GM06990 (cell line): Measurements from ENCODE around the gene PLIN3.
"Not testable (repeated sequence)": the region's sequence is repeated elsewhere in the genome, so short reads cannot be mapped to it uniquely, and the experiment has no call there.

Experiments used
- DNase-seq: peaks from one replicate; pipeline ENCODE4 v3.0.0-alpha.2; 2011; ENCODE audit not compliant: insufficient read length; ENCODE audit errors: extremely low read depth
- H3K27me3 ChIP-seq: replicated peaks from 2 replicates; pipeline ENCODE4 v1.6.0; 2011; ENCODE audit warnings: low read length; ENCODE audit not compliant: control insufficient read depth, insufficient read depth
- H3K36me3 ChIP-seq: 2 replicates; pipeline ENCODE4 v1.5.1; 2011; ENCODE audit warnings: low read length; ENCODE audit not compliant: control insufficient read depth, insufficient read depth
- H3K4me3 ChIP-seq: replicated peaks from 2 replicates; pipeline ENCODE4 v1.5.1; 2011; ENCODE audit warnings: low read depth, mild to moderate bottlenecking, control low read depth, low read length
- TF ChIP-seq, protein P1 (sequence below): IDR thresholded peaks from 2 replicates; pipeline ENCODE4 v1.5.1; 2011; ENCODE audit warnings: low read length, control low read depth, mild to moderate bottlenecking, inconsistent platforms; ENCODE audit not compliant: insufficient read depth, poor library complexity, severe bottlenecking

Gene PLIN3

DNA sequence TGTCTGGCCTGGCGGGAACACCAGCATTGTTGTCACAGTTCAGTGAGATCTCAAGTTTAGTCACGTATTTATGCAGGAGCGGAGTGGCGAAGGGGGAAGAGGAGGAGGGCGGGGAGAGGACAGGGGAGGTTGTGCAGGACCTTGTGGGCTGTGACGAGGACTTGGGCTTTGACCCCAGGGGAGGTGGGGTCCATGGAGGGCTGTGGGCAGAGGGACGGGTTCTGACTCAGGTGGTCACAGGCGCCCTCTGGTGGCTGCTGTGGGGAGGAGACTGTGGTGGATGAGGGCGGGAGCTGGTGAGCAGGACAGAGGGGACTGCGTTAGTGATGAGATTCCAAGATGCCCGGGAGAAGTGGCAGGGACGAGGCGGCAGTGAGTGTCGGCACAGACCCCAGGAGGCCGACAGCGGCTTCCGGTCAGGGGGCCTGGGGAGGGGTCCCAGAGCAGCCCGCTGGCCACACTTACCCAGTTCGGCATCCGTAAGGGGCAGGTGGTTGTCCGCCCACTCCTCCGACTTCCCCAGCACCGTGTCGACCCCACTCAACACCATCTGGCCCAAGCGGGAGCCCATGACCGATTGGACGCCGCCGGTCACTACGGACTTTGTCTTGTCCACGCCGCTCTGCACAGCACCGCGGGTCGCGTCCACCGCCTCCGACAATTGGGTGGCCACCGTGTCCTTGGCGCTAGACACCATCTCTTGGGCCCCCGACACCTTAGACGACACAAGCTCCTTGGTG, 15.7 kb downstream of the PLIN3 start:
- TF ChIP-seq, protein P1, sequence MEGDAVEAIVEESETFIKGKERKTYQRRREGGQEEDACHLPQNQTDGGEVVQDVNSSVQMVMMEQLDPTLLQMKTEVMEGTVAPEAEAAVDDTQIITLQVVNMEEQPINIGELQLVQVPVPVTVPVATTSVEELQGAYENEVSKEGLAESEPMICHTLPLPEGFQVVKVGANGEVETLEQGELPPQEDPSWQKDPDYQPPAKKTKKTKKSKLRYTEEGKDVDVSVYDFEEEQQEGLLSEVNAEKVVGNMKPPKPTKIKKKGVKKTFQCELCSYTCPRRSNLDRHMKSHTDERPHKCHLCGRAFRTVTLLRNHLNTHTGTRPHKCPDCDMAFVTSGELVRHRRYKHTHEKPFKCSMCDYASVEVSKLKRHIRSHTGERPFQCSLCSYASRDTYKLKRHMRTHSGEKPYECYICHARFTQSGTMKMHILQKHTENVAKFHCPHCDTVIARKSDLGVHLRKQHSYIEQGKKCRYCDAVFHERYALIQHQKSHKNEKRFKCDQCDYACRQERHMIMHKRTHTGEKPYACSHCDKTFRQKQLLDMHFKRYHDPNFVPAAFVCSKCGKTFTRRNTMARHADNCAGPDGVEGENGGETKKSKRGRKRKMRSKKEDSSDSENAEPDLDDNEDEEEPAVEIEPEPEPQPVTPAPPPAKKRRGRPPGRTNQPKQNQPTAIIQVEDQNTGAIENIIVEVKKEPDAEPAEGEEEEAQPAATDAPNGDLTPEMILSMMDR = peak; percentile 89
- H3K36me3 ChIP-seq = peaks cover 13% of the 10 kb centered on the region
- H3K27me3 ChIP-seq = no peaks in the 10 kb centered on the region
- peak; percentile 74 for DNase-seq
- H3K4me3 ChIP-seq = no peak overlapping the region

DNA sequence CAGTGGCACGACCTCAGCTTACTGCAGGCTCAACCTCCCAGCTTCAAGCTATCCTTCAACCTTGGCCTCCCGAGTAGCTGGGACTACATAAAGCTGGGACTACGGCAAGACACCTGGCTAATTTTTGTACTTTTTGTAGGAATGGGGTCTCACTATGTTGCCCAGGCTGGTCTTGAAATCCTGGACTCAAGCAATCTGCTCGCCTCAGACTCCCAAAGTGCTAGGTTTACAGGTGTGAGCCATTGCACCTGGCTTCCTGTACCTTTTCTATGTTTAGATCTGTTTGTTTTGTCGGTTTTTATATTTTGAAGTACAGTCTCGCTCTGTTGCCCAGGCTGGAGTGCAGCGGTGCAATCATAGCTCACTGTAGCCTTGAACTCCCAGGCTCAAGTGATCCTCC, 18.4 kb downstream of the PLIN3 start:
- Histone ChIP-seq H3K4me3 (no peak overlapping the region), H3K36me3 (peaks cover 13% of the 10 kb centered on the region)

DNA sequence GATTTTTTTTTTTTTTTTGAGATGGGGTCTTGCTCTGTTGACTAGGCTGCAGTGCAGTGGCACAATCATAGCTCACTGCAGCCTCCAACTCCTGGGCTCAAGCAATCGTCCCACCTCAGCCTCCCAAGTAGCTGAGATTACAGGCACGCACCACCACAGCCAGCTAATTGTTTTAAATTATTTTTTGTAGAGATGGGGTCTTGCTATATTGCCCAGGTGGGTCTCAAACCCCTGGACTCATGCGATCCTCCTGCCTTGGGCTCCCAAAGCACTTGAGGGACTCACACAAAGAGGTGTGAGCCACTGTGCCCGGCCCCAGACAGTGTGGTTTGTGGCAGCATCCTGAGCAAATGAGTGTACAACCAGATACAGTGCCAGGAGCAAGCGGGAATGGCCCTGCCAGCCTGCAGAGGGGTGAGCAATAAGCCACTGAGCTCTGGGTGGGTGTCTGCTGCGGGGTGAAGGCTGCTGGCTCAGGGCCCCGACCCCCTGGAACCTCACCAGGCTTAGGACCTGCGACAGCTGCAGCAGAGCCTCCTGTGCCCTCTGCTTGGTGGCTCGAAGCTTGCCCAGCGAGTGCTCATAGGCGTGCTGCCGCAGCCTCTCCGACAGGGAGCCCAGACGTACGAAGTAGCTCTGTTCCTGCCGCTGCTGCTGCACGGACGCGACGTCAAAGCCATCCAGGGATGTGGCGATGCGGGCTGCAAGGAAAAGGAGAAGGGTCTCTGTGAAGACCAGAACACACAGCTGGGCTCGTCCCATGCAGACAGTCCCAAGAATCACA, 20.1 kb downstream of the PLIN3 start:
- Histone ChIP-seq H3K4me3 (no peak overlapping the region), H3K27me3 (no peaks in the 10 kb centered on the region), H3K36me3 (peaks cover 13% of the 10 kb centered on the region)
- TF ChIP-seq, protein P1 = no peak
- DNase-seq = no peak

More for the DNA sequence above, 18.4 kb downstream of the PLIN3 start:
- no peak for DNase-seq
- H3K27me3 ChIP-seq = no peaks in the 10 kb centered on the region
- TF ChIP-seq, protein P1 = no peak

DNA sequence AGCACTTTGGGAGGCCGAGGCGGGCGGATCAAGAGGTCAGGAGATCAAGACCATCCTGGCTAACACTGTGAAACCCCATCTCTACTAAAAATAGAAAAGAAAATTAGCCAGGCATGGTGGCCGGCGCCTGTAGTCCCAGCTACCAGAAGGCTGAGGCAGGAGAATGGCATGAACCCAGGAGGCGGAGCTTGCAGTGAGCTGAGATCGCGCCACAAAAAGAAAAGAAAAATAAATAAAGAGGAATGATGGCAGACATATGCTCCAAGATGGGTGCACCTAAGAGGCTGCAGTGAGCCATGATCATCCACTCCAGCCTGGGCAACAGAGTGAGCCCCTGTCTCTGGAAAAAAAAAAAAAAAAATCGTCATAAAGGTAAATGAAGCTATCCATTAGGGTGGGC, 21.5 kb downstream of the PLIN3 start:
- not testable (repeated sequence) for DNase-seq, H3K36me3 ChIP-seq, H3K4me3 ChIP-seq, H3K27me3 ChIP-seq

DNA sequence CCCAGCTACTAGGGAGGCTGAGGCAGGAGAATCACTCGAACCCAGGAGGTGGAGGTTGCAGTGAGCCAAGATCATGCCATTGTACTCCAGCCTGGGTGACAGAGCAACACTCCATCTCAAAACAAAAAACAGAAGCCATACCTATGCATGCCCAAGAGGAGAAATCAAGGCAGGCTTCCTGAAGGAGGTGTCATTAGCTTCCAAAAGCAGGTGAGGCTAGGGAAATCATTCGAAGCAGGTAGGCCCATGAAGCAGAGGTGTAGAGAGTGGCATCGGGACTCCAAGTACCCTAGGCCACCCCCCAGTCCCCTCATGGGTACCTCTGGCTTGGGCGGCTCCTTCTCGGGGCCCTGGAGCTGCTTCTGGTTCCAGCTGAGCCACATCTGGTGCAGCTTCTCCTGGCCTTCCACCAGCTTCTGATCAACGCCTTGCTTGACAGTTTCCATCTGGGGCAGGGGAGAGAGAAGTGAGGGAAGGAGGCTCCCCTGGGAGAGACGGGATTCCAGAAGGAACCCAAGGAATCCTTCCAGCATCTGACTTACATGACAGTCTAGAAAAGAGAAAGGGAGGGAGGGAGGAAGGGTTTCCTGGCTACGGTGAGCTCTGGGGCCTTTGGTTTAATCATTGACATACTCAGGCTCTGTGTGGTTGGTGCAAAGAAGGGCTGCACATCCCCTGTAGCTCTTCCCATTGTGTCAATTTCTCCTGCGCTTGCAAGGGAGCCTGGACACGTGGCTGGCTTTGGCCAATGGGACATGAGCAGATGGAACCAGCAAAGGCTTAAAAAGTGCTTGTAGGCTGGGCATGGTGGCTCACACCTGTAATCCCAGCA, 22.9 kb downstream of the PLIN3 start:
- peaks cover 9% of the 10 kb centered on the region for H3K36me3 ChIP-seq

More for the DNA sequence above, 22.9 kb downstream of the PLIN3 start:
- TF ChIP-seq, protein P1 = no peak
- DNase-seq = no peak
- no peak overlapping the region for H3K4me3 ChIP-seq
- H3K27me3 ChIP-seq = no peaks in the 10 kb centered on the region
